ENCODE data around the gene RASGRP2. TPM values are rescaled to one million over a fixed set of nuclear protein-coding genes. Genes with fewer than 3 reads are reported as not detected.

RASGRP2 gene
- total RNA-seq, 2 donors from 2014 or later, result 0.86 to 1.9 TPM

DNA sequence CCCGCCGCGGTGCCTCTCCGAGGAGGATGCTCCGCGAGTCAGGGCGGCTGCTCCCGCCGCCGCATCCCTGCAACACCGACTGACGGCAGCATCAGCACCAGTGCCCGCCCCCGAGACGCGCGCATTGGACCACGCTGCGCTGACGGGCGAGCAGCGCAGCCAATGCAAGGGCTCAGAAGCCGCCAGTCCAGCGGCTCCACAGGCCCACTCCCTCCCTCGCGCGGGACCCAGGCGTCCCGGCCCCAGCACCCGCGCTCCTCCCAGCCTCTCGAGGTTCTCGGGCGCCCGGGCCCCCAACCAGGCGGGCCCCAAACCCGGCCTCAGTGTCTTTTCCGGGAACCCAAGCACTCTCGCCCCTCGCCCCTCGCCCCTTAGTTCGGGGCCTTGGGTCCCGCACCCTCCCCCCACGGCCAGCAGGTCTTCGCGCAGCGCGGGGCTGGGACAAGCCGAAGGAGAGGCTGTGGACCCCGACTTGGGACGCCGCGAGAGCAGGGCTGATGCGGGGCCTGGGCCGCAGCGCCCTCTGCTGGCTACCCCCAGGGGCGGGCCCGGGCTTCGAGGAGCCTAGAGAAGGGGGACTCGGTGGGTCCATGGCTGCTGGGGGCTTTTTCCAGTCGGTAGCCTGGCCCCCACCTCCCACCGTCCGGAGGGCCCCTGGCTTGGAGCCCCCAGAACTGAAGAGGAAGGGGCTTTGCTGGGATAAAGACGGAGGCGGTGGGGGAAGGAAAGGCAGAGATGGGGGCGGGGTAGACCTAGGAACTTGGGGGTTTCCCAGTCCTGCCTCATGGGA lies 20.6 kb downstream of the RASGRP2 start, which contains the start of gene NRXN2:
Gene NRXN2, minus strand, starts transcription at position 81 of the 790 bp plus-strand sequence. CDS start 9,498 bp downstream, outside the sequence.
- peak within 1 kb of the TSS; percentile 76 for H3K4me3 ChIP-seq (ENCODE audit: low read length)
- WGBS, 2 experiments (ENCODE audit: insufficient coverage in 1 of 2, insufficient read length in 1 of 2), result 3 to 12% methylated on average over 19 to 66 of the region's 66 CpGs
- peaks cover 54% of the 10 kb centered on the region for H3K27me3 Mint-ChIP-seq (ENCODE audit: insufficient read depth)
- TF ChIP-seq, protein P1, sequence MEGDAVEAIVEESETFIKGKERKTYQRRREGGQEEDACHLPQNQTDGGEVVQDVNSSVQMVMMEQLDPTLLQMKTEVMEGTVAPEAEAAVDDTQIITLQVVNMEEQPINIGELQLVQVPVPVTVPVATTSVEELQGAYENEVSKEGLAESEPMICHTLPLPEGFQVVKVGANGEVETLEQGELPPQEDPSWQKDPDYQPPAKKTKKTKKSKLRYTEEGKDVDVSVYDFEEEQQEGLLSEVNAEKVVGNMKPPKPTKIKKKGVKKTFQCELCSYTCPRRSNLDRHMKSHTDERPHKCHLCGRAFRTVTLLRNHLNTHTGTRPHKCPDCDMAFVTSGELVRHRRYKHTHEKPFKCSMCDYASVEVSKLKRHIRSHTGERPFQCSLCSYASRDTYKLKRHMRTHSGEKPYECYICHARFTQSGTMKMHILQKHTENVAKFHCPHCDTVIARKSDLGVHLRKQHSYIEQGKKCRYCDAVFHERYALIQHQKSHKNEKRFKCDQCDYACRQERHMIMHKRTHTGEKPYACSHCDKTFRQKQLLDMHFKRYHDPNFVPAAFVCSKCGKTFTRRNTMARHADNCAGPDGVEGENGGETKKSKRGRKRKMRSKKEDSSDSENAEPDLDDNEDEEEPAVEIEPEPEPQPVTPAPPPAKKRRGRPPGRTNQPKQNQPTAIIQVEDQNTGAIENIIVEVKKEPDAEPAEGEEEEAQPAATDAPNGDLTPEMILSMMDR (conservative IDR thresholded peaks at IDR 0.05), result peak; percentile 100
- H3K9ac ChIP-seq (ENCODE audit: extremely low read depth, low read length, poor library complexity, severe bottlenecking), result peak within 1 kb of the TSS; percentile 25
- no peaks in the 10 kb centered on the region for H3K36me3 Mint-ChIP-seq (ENCODE audit: low read depth)
- peaks cover 7% of the 10 kb centered on the region for H3K4me1 Mint-ChIP-seq
- H3K9me3 ChIP-seq (ENCODE audit: control insufficient read depth, low read length), result no peaks in the 10 kb centered on the region
- peak; percentile 95 for DNase-seq
- H3K27me3 ChIP-seq (ENCODE audit: control insufficient read depth, insufficient read depth, low read length, poor library complexity, severe bottlenecking), result peaks cover 49% of the 10 kb centered on the region
- no peaks in the 10 kb centered on the region for H3K4me1 ChIP-seq (ENCODE audit: control insufficient read depth, insufficient read depth, low read length)
- no peaks in the 10 kb centered on the region for H3K9me3 Mint-ChIP-seq
- H3K27ac Mint-ChIP-seq, result no peak within 1 kb of the TSS
- peak within 1 kb of the TSS; percentile 79 for H3K27ac ChIP-seq (ENCODE audit: low read depth, low read length)
- no peaks in the 10 kb centered on the region for H3K36me3 ChIP-seq (ENCODE audit: control insufficient read depth, insufficient read depth, low read length)
- H3K4me3 Mint-ChIP-seq, result peak within 1 kb of the TSS; percentile 51

DNA sequence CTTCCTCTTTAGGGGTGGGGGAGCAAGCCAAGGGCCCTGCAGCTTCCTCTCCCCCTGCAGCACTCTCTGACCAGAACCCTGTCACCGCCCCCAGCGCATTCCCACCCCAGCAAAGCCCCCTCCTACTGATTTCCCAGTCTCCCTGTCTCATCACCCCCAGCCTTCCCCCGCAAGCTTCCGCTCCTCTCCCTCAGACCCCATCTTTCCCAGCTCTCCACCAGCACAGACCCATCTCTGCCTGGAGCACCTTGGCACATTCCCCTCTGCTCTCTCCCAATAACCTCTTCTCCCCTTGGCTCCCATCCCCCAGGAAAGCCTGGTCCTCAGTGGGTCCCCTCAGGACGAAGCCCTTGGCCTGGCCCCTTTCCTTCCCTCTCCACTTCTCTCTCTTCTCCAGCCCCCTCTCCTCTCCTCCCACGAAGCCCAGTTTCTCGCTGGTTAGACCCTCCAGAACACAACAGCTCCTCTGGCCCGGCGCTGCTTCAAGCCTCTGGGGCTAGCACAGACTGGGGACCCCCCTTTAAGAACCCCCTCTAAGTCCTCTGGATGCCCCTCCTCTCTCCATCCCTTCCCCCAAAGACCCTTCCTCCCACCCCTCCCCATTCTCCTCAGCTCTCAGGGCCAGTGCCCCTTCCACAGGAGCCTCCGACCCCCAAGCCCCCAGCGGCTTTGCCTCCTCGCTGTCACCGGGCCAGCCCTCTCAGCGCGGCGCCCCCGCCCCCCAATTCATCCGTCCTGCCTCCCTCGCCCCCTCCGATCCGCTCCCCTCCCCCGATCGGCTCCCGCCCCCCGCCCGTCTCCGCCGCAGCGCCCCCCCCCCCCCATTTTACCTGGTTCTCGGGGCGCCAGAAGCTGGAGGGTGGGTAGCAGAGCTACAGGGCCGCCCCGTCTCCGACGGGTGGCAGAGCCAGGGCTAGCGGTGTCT lies 21.5 kb downstream of the RASGRP2 start:
- H3K4me1 ChIP-seq (ENCODE audit: control insufficient read depth, insufficient read depth, low read length), result no peaks in the 10 kb centered on the region
- Mint-ChIP-seq H3K4me1 (peaks cover 7% of the 10 kb centered on the region), H3K36me3 (ENCODE audit: low read depth) (no peaks in the 10 kb centered on the region), H3K27ac (no peak overlapping the region), H3K4me3 (no peak overlapping the region), H3K9me3 (no peaks in the 10 kb centered on the region), H3K27me3 (ENCODE audit: insufficient read depth) (peaks cover 63% of the 10 kb centered on the region)
- no peak overlapping the region for H3K9ac ChIP-seq (ENCODE audit: extremely low read depth, low read length, poor library complexity, severe bottlenecking)
- no peak overlapping the region for H3K27ac ChIP-seq (ENCODE audit: low read depth, low read length)
- no peaks in the 10 kb centered on the region for H3K36me3 ChIP-seq (ENCODE audit: control insufficient read depth, insufficient read depth, low read length)
- H3K9me3 ChIP-seq (ENCODE audit: control insufficient read depth, low read length), result no peaks in the 10 kb centered on the region
- peaks cover 58% of the 10 kb centered on the region for H3K27me3 ChIP-seq (ENCODE audit: control insufficient read depth, insufficient read depth, low read length, poor library complexity, severe bottlenecking)
- H3K4me3 ChIP-seq (ENCODE audit: low read length), result no peak overlapping the region
- TF ChIP-seq, protein P1 (conservative IDR thresholded peaks at IDR 0.05), result no peak
- peak; percentile 43 for DNase-seq
- WGBS, 2 experiments (ENCODE audit: insufficient coverage in 1 of 2, insufficient read length in 1 of 2), result 27 to 48% methylated on average over 5 to 16 of the region's 36 CpGs

DNA sequence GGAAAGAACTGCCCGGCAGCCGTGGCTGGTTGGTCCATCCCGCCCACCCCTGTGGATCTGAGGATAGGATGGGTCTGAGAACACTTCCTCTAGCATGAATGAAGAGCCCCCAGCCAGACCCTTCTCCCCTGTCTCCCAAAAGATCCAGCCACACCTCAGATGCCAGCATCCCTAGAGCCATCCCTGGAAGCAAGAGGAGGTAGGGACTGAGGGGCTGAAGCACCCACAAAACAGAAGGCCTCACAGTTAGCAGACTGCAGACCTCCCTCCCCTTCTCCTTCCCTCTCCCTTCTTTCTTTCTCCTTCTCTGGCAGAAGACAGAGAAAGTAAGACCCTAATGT lies 22.6 kb downstream of the RASGRP2 start:
- TF ChIP-seq, protein P1 (conservative IDR thresholded peaks at IDR 0.05), result no peak
- Mint-ChIP-seq H3K27ac (no peak overlapping the region), H3K4me3 (no peak overlapping the region), H3K36me3 (ENCODE audit: low read depth) (no peaks in the 10 kb centered on the region), H3K4me1 (peaks cover 7% of the 10 kb centered on the region), H3K27me3 (ENCODE audit: insufficient read depth) (peaks cover 72% of the 10 kb centered on the region), H3K9me3 (no peaks in the 10 kb centered on the region)
- H3K4me3 ChIP-seq (ENCODE audit: low read length), result no peak overlapping the region
- H3K27me3 ChIP-seq (ENCODE audit: control insufficient read depth, insufficient read depth, low read length, poor library complexity, severe bottlenecking), result peaks cover 68% of the 10 kb centered on the region
- WGBS, 2 experiments (ENCODE audit: insufficient coverage in 1 of 2, insufficient read length in 1 of 2), result 70 to 93% methylated on average over 3 of the region's 3 CpGs
- H3K4me1 ChIP-seq (ENCODE audit: control insufficient read depth, insufficient read depth, low read length), result no peaks in the 10 kb centered on the region
- H3K9me3 ChIP-seq (ENCODE audit: control insufficient read depth, low read length), result no peaks in the 10 kb centered on the region
- H3K36me3 ChIP-seq (ENCODE audit: control insufficient read depth, insufficient read depth, low read length), result no peaks in the 10 kb centered on the region
- no peak overlapping the region for H3K27ac ChIP-seq (ENCODE audit: low read depth, low read length)
- no peak overlapping the region for H3K9ac ChIP-seq (ENCODE audit: extremely low read depth, low read length, poor library complexity, severe bottlenecking)
- peak; percentile 30 for DNase-seq
